Stimulated activated CD4-positive, alpha-beta T cell treated with anti-CD3 and anti-CD28 coated beads, Interleukin-12 subunit alpha, Interleukin-12 subunit beta, amount 100 ng/mL, for 48 hours (primary cell): ENCODE data around the gene KRT38.
"Not testable (repeated sequence)": the region's sequence is repeated elsewhere in the genome, so short reads cannot be mapped to it uniquely, and the experiment has no call there.

Experiments used
- DNase-seq, 3 donors: peaks; one replicate each; pipeline ENCODE4 v3.0.0-alpha.2; 2020; ENCODE audit warnings: low read depth in 2 of 3, low spot score in 1 of 3

Gene KRT38

GRCh38 chr17:41396340-41396739 lies 44.4 kb downstream of the KRT38 start:
- DNase-seq: no peak

- DNase-seq: no peak
These were observed 45.2 kb downstream of the KRT38 start for GRCh38 chr17:41395611-41396010.

GRCh38 chr17:41395044-41395443 lies 45.7 kb downstream of the KRT38 start:
- not testable (repeated sequence) for DNase-seq

- DNase-seq: no peak
These were observed 46.4 kb downstream of the KRT38 start for GRCh38 chr17:41394254-41394996.

GRCh38 chr17:41393826-41394225 lies 47.0 kb downstream of the KRT38 start:
- no peak for DNase-seq

- DNase-seq: no peak
These were observed 47.5 kb downstream of the KRT38 start for GRCh38 chr17:41393294-41393693.

- no peak for DNase-seq
These were observed 48.5 kb downstream of the KRT38 start for GRCh38 chr17:41392278-41392677.

- DNase-seq: no peak
These were observed 49.2 kb downstream of the KRT38 start for GRCh38 chr17:41391535-41391934.

- no peak for DNase-seq
These were observed 50.3 kb downstream of the KRT38 start for GRCh38 chr17:41390411-41390938.

- no peak for DNase-seq
These were observed 53.1 kb downstream of the KRT38 start for GRCh38 chr17:41387670-41388069.

- DNase-seq: no peak
These were observed 54.6 kb downstream of the KRT38 start for GRCh38 chr17:41386227-41386626.
